ENCODE data around the gene UHRF1. TPM values are rescaled to one million over a fixed set of nuclear protein-coding genes. Genes with fewer than 3 reads are reported as not detected.

The UHRF1 gene
- polyA plus RNA-seq, 1 donor (not counting 4 experiments of a cell fraction or from before 2014, with no cell fraction given) = 9.7 TPM

- peaks cover 0 to 3% of the 10 kb centered on the region in 2 experiments for H3K36me3 ChIP-seq (ENCODE audit: control insufficient read depth in 2 of 2, extremely low read depth in 1 of 2, insufficient read depth in 2 of 2, low read length in 2 of 2)
- peaks cover 23% of the 10 kb centered on the region for H3K4me1 ChIP-seq (ENCODE audit: control insufficient read depth, extremely low read depth, insufficient read depth, low read length)
- dilution Hi-C loops (cut with MboI; ENCODE audit: extremely low pct_ligation_motif_present, low sequenced_read_pairs) = no loop called here
- H3K4me2 ChIP-seq (ENCODE audit: control insufficient read depth, extremely low read depth, insufficient read depth, low read depth, low read length) = peak within 1 kb of the TSS; percentile 96
- peak within 1 kb of the TSS; percentile 87 for H2AFZ ChIP-seq (ENCODE audit: control insufficient read depth, low read length)
- H3K27me3 ChIP-seq (ENCODE audit: control insufficient read depth, extremely low read depth, insufficient read depth, low read length) = no peaks in the 10 kb centered on the region
- no peaks in the 10 kb centered on the region for H3K9me3 ChIP-seq (ENCODE audit: control insufficient read depth, low read depth, low read length)
- H3K4me3 ChIP-seq (ENCODE audit: control insufficient read depth in 2 of 3, extremely low read depth in 1 of 3, insufficient read depth in 2 of 3, low read depth in 1 of 3, low read length in 3 of 3) = peak within 1 kb of the TSS; percentile 83 to 97 (median 89)
- peak within 1 kb of the TSS; percentile 84 for H3K27ac ChIP-seq (ENCODE audit: control insufficient read depth, insufficient read depth, low read length)
- H3K79me2 ChIP-seq (ENCODE audit: control insufficient read depth, insufficient read depth, low read length) = peaks cover 32% of the 10 kb centered on the region
- TF ChIP-seq CTCF (optimal IDR thresholded peaks at IDR 0.05 in 1 of 3, IDR thresholded peaks at IDR 0.05 in 1 of 3, conservative IDR thresholded peaks at IDR 0.05 in 1 of 3; ENCODE audit: extremely low read depth in 1 of 3, insufficient read depth in 2 of 3, low read length in 3 of 3) (no peak), EZH2 (IDR thresholded peaks at IDR 0.05; ENCODE audit: low read length) (no peak)
- DNase-seq (ENCODE audit: low read depth, low spot score) = peak; percentile 82
- peaks cover 5% of the 10 kb centered on the region for H4K20me1 ChIP-seq (ENCODE audit: control insufficient read depth, extremely low read depth, insufficient read depth, low read length)
- H3K9me1 ChIP-seq (ENCODE audit: control insufficient read depth, extremely low read depth, insufficient read depth, low read length) = peaks cover 3% of the 10 kb centered on the region
- H3K9ac ChIP-seq (ENCODE audit: control insufficient read depth, extremely low read depth, insufficient read depth, low read length) = peak within 1 kb of the TSS; percentile 84
- no peak for FAIRE-seq
Observed at GRCh38 chr19:4867534-4868285, 41.6 kb upstream of the UHRF1 start, which contains the start of gene PLIN3. TSS of gene PLIN3 (minus strand) at chr19:4867667. CDS start at chr19:4861394, 6,273 bp downstream.

- dilution Hi-C loops (cut with MboI; ENCODE audit: extremely low pct_ligation_motif_present, low sequenced_read_pairs) = no loop called here
- Histone ChIP-seq H3K9me1 (ENCODE audit: control insufficient read depth, extremely low read depth, insufficient read depth, low read length) (peaks cover 3% of the 10 kb centered on the region), H3K4me1 (ENCODE audit: control insufficient read depth, extremely low read depth, insufficient read depth, low read length) (peaks cover 23% of the 10 kb centered on the region), H2AFZ (ENCODE audit: control insufficient read depth, low read length) (no peak overlapping the region), H4K20me1 (ENCODE audit: control insufficient read depth, extremely low read depth, insufficient read depth, low read length) (peaks cover 5% of the 10 kb centered on the region), H3K9ac (ENCODE audit: control insufficient read depth, extremely low read depth, insufficient read depth, low read length) (no peak overlapping the region), H3K27ac (ENCODE audit: control insufficient read depth, insufficient read depth, low read length) (peak overlapping the region; percentile 84), H3K9me3 (ENCODE audit: control insufficient read depth, low read depth, low read length) (no peaks in the 10 kb centered on the region), H3K4me3 (ENCODE audit: control insufficient read depth in 2 of 3, extremely low read depth in 1 of 3, insufficient read depth in 2 of 3, low read depth in 1 of 3, low read length in 3 of 3) (no peak overlapping the region), H3K36me3 (ENCODE audit: control insufficient read depth in 2 of 2, extremely low read depth in 1 of 2, insufficient read depth in 2 of 2, low read length in 2 of 2) (peaks cover 0 to 3% of the 10 kb centered on the region in 2 experiments), H3K79me2 (ENCODE audit: control insufficient read depth, insufficient read depth, low read length) (peaks cover 31% of the 10 kb centered on the region), H3K27me3 (ENCODE audit: control insufficient read depth, extremely low read depth, insufficient read depth, low read length) (no peaks in the 10 kb centered on the region), H3K4me2 (ENCODE audit: control insufficient read depth, extremely low read depth, insufficient read depth, low read depth, low read length) (no peak overlapping the region)
- TF ChIP-seq EZH2 (IDR thresholded peaks at IDR 0.05; ENCODE audit: low read length) (no peak), CTCF (optimal IDR thresholded peaks at IDR 0.05 in 1 of 3, IDR thresholded peaks at IDR 0.05 in 1 of 3, conservative IDR thresholded peaks at IDR 0.05 in 1 of 3; ENCODE audit: extremely low read depth in 1 of 3, insufficient read depth in 2 of 3, low read length in 3 of 3) (no peak)
- DNase-seq (ENCODE audit: low read depth, low spot score) (no peak), FAIRE-seq (no peak)
Observed at GRCh38 chr19:4868286-4868834, 40.9 kb upstream of the UHRF1 start.

All from keratinocyte (primary cell).